ENCODE data around the gene DCAF4. TPM values are rescaled to one million over a fixed set of nuclear protein-coding genes. Genes with fewer than 3 reads are reported as not detected.

Gene DCAF4
- total RNA-seq, 1 experiment from 2014 or later: 19.6 TPM

- TF ChIP-seq SOX15 (CRISPR knock-in tag; IDR thresholded peaks at IDR 0.05) (no peak), USF1 (CRISPR knock-in tag; IDR thresholded peaks at IDR 0.05) (no peak), PREB (CRISPR knock-in tag; IDR thresholded peaks at IDR 0.05; ENCODE audit: borderline replicate concordance) (no peak), GTF2I (CRISPR knock-in tag; conservative IDR thresholded peaks at IDR 0.05) (no peak), TP53 (CRISPR knock-in tag; IDR thresholded peaks at IDR 0.05) (no peak), IRF2 (CRISPR knock-in tag; IDR thresholded peaks at IDR 0.05; ENCODE audit: borderline replicate concordance, low read depth) (no peak)
- ChIA-PET CTCF (no interaction called here), POLR2A (no interaction called here)
- H3K27me3 Mint-ChIP-seq (ENCODE audit: low read depth): no peaks in the 10 kb centered on the region
- H3K27ac Mint-ChIP-seq: peak overlapping the region; percentile 45
- peaks cover 10% of the 10 kb centered on the region; the same call in 1 of the 2 replicates for H3K36me3 Mint-ChIP-seq
- no peak for DNase-seq (ENCODE audit: low spot score)
- H3K4me1 Mint-ChIP-seq: no peaks in the 10 kb centered on the region
- no peak overlapping the region for H3K4me3 Mint-ChIP-seq
- ATAC-seq: no peak
- no peaks in the 10 kb centered on the region for H3K9me3 Mint-ChIP-seq
These were observed 81.6 kb downstream of the DCAF4 start for GRCh38 chr14:73007835-73008234.

GRCh38 chr14:73008501-73008900, 82.2 kb downstream of the DCAF4 start:
- Mint-ChIP-seq H3K9me3 (no peaks in the 10 kb centered on the region), H3K27ac (no peak overlapping the region), H3K27me3 (ENCODE audit: low read depth) (no peaks in the 10 kb centered on the region), H3K4me3 (no peak overlapping the region), H3K36me3 (peaks cover 10% of the 10 kb centered on the region; the same call in 1 of the 2 replicates), H3K4me1 (no peaks in the 10 kb centered on the region)
- ChIA-PET POLR2A (no interaction called here), CTCF (no interaction called here)
- no peak for TF ChIP-seq CDX4 (CRISPR knock-in tag; IDR thresholded peaks at IDR 0.05; ENCODE audit: borderline replicate concordance)
- no peak for TF ChIP-seq FOXJ3 (CRISPR knock-in tag; IDR thresholded peaks at IDR 0.05; ENCODE audit: borderline replicate concordance)
- no peak for TF ChIP-seq TP53 (CRISPR knock-in tag; IDR thresholded peaks at IDR 0.05)
- no peak for TF ChIP-seq ZNF425 (CRISPR knock-in tag; conservative IDR thresholded peaks at IDR 0.05)
- DNase-seq (ENCODE audit: low spot score) (no peak), ATAC-seq (no peak)

Other genes with a start within 250 kb of the DCAF4 start
- 0.31 to 0.53 TPM (median 0.32 TPM) in 3 replicates for gene DPF3, start 32.4 kb upstream of the DCAF4 start, total RNA-seq (2021)
- gene ZFYVE1, start 100.6 kb downstream of the DCAF4 start, total RNA-seq (2021): 10.8 to 12.8 TPM (median 12.2 TPM) in 3 replicates
- 142 to 147 TPM (median 145 TPM) in 3 replicates for gene RBM25, start 132.1 kb downstream of the DCAF4 start, total RNA-seq (2021)
- gene PSEN1, start 210.0 kb downstream of the DCAF4 start, total RNA-seq (2021): 26.6 to 31.6 TPM (median 27.2 TPM) in 3 replicates

Measured in WTC11 (cell line).